Measurements from ENCODE around the gene PDE6B. TPM values are rescaled to one million over a fixed set of nuclear protein-coding genes. Genes with fewer than 3 reads are reported as not detected.

The PDE6B gene
- total and polyA plus RNA-seq, 2 of the 13 experiments (the other 11 are each of a cell fraction or from before 2014, with no cell fraction given) = 0.38 to 0.40 TPM

DNA sequence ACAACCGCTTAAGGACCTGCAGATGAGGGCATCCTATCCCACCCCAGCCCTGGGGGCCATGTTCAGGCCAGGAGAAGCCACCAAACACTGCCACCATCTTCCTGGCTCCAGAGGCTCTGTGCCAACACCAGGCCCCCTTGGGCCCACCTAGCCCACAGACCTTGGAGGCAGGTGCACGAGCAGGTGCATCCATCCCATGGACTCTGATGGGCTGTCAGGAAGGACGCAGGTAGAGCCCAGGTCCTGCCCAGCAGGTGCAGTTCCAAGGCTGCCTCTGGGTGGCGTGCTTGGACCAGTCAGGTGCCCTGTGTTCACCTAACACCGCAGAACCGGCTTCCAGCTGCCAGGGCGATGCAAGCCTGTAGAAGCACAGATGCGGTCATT, 22.8 kb upstream of the PDE6B start (continued):
- TF ChIP-seq FOXP1 (IDR thresholded peaks at IDR 0.05) = no peak
- no peak for TF ChIP-seq FOXP1 (CRISPR knock-in tag; IDR thresholded peaks at IDR 0.05)
- TF ChIP-seq GTF3A (CRISPR knock-in tag; conservative IDR thresholded peaks at IDR 0.05) = no peak
- TF ChIP-seq, protein P1, sequence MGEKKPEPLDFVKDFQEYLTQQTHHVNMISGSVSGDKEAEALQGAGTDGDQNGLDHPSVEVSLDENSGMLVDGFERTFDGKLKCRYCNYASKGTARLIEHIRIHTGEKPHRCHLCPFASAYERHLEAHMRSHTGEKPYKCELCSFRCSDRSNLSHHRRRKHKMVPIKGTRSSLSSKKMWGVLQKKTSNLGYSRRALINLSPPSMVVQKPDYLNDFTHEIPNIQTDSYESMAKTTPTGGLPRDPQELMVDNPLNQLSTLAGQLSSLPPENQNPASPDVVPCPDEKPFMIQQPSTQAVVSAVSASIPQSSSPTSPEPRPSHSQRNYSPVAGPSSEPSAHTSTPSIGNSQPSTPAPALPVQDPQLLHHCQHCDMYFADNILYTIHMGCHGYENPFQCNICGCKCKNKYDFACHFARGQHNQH (CRISPR knock-in tag; IDR thresholded peaks at IDR 0.05) = peak; percentile 47; the same call in 1 of the 2 replicates
- TF ChIP-seq, protein P2, sequence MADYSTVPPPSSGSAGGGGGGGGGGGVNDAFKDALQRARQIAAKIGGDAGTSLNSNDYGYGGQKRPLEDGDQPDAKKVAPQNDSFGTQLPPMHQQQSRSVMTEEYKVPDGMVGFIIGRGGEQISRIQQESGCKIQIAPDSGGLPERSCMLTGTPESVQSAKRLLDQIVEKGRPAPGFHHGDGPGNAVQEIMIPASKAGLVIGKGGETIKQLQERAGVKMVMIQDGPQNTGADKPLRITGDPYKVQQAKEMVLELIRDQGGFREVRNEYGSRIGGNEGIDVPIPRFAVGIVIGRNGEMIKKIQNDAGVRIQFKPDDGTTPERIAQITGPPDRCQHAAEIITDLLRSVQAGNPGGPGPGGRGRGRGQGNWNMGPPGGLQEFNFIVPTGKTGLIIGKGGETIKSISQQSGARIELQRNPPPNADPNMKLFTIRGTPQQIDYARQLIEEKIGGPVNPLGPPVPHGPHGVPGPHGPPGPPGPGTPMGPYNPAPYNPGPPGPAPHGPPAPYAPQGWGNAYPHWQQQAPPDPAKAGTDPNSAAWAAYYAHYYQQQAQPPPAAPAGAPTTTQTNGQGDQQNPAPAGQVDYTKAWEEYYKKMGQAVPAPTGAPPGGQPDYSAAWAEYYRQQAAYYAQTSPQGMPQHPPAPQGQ (CRISPR knock-in tag; IDR thresholded peaks at IDR 0.05; ENCODE audit: borderline replicate concordance) = no peak
- no peak for TF ChIP-seq ZMAT3 (CRISPR knock-in tag; conservative IDR thresholded peaks at IDR 0.05)
- no peak for TF ChIP-seq ZNF256 (CRISPR knock-in tag; conservative IDR thresholded peaks at IDR 0.05)
- 0 out of 2 replicates have a peak, but pooled peaks have one; percentile 37 for TF ChIP-seq JUN (CRISPR knock-in tag; IDR thresholded peaks at IDR 0.05)
- no peak; the same call in 1 of the 2 replicates for TF ChIP-seq NFKB2 (CRISPR knock-in tag; IDR thresholded peaks at IDR 0.05; ENCODE audit: borderline replicate concordance)
- TF ChIP-seq, protein P3, sequence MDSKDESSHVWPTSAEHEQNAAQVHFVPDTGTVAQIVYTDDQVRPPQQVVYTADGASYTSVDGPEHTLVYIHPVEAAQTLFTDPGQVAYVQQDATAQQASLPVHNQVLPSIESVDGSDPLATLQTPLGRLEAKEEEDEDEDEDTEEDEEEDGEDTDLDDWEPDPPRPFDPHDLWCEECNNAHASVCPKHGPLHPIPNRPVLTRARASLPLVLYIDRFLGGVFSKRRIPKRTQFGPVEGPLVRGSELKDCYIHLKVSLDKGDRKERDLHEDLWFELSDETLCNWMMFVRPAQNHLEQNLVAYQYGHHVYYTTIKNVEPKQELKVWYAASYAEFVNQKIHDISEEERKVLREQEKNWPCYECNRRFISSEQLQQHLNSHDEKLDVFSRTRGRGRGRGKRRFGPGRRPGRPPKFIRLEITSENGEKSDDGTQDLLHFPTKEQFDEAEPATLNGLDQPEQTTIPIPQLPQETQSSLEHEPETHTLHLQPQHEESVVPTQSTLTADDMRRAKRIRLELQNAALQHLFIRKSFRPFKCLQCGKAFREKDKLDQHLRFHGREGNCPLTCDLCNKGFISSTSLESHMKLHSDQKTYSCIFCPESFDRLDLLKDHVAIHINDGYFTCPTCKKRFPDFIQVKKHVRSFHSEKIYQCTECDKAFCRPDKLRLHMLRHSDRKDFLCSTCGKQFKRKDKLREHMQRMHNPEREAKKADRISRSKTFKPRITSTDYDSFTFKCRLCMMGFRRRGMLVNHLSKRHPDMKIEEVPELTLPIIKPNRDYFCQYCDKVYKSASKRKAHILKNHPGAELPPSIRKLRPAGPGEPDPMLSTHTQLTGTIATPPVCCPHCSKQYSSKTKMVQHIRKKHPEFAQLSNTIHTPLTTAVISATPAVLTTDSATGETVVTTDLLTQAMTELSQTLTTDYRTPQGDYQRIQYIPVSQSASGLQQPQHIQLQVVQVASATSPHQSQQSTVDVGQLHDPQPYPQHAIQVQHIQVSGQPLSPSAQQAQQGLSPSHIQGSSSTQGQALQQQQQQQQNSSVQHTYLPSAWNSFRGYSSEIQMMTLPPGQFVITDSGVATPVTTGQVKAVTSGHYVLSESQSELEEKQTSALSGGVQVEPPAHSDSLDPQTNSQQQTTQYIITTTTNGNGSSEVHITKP (CRISPR knock-in tag; IDR thresholded peaks at IDR 0.05; ENCODE audit: low read depth) = no peak
- TF ChIP-seq, protein P4, sequence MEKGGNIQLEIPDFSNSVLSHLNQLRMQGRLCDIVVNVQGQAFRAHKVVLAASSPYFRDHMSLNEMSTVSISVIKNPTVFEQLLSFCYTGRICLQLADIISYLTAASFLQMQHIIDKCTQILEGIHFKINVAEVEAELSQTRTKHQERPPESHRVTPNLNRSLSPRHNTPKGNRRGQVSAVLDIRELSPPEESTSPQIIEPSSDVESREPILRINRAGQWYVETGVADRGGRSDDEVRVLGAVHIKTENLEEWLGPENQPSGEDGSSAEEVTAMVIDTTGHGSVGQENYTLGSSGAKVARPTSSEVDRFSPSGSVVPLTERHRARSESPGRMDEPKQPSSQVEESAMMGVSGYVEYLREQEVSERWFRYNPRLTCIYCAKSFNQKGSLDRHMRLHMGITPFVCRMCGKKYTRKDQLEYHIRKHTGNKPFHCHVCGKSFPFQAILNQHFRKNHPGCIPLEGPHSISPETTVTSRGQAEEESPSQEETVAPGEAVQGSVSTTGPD (CRISPR knock-in tag; IDR thresholded peaks at IDR 0.05) = no peak
- TF ChIP-seq EHMT2 (IDR thresholded peaks at IDR 0.05; ENCODE audit: borderline replicate concordance, low read depth, low read length) = no peak
- TF ChIP-seq, protein P5, sequence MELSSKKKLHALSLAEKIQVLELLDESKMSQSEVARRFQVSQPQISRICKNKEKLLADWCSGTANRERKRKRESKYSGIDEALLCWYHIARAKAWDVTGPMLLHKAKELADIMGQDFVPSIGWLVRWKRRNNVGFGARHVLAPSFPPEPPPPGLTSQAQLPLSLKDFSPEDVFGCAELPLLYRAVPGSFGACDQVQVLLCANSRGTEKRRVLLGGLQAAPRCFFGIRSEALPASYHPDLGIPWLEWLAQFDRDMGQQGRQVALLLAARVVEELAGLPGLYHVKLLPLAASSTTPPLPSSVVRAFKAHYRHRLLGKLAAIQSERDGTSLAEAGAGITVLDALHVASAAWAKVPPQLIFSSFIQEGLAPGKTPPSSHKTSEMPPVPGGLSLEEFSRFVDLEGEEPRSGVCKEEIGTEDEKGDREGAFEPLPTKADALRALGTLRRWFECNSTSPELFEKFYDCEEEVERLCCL (CRISPR knock-in tag; IDR thresholded peaks at IDR 0.05; ENCODE audit: borderline replicate concordance) = no peak
- no peak for TF ChIP-seq ZNF563 (CRISPR knock-in tag; IDR thresholded peaks at IDR 0.05)
- TF ChIP-seq, protein P6, sequence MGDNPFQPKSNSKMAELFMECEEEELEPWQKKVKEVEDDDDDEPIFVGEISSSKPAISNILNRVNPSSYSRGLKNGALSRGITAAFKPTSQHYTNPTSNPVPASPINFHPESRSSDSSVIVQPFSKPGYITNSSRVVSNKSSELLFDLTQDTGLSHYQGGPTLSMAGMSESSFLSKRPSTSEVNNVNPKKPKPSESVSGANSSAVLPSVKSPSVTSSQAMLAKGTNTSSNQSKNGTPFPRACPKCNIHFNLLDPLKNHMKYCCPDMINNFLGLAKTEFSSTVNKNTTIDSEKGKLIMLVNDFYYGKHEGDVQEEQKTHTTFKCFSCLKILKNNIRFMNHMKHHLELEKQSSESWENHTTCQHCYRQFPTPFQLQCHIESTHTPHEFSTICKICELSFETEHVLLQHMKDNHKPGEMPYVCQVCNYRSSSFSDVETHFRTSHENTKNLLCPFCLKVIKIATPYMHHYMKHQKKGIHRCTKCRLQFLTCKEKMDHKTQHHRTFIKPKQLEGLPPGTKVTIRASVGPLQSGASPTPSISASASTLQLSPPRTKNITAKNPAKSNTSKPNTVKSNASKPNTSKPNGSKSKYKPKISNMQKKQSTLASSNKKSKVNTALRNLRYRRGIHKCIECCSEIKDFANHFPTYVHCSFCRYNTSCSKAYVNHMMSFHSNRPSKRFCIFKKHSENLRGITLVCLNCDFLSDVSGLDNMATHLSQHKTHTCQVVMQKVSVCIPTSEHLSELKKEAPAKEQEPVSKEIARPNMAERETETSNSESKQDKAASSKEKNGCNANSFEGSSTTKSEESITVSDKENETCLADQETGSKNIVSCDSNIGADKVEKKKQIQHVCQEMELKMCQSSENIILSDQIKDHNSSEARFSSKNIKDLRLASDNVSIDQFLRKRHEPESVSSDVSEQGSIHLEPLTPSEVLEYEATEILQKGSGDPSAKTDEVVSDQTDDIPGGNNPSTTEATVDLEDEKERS (CRISPR knock-in tag; IDR thresholded peaks at IDR 0.05) = no peak
- no peak for TF ChIP-seq ZNF747 (CRISPR knock-in tag; IDR thresholded peaks at IDR 0.05; ENCODE audit: borderline replicate concordance)
- no peak for TF ChIP-seq FOXM1 (CRISPR knock-in tag; IDR thresholded peaks at IDR 0.05)
- TF ChIP-seq TCF7L2 (IDR thresholded peaks at IDR 0.05; ENCODE audit: low read depth, low read length) = no peak
